Stimulated activated CD8-positive, alpha-beta memory T cell treated with anti-CD3 and anti-CD28 coated beads, Interleukin-4, amount 100 ng/mL, for 1 hour (primary cell): Measurements from ENCODE around the gene GALR2.

Experiments used
- DNase-seq, 2 donors: peaks; one replicate each; pipeline ENCODE4 v3.0.0-alpha.2; 2020; ENCODE audit warnings: low read depth in 2 of 2, low spot score in 1 of 2

The GALR2 gene

GRCh38 chr17:76092526-76093413 lies 18.2 kb downstream of the GALR2 start:
- DNase-seq, result no peak

GRCh38 chr17:76094046-76094445 lies 19.5 kb downstream of the GALR2 start:
- DNase-seq, result no peak

- no peak for DNase-seq
Measured at GRCh38 chr17:76095943-76096342, 21.4 kb downstream of the GALR2 start.

- no peak for DNase-seq
Measured at GRCh38 chr17:76097716-76098295, 23.2 kb downstream of the GALR2 start.

GRCh38 chr17:76102944-76103273 lies 28.3 kb downstream of the GALR2 start:
- no peak for DNase-seq

- DNase-seq, result peak; percentile 81 to 85
Measured at GRCh38 chr17:76103274-76104139, 28.9 kb downstream of the GALR2 start, which contains the start of gene EXOC7. Gene EXOC7 (minus strand): TSS chr17:76103787. CDS start chr17:76103692, 95 bp downstream.

GRCh38 chr17:76104140-76104895 lies 29.7 kb downstream of the GALR2 start:
- no peak for DNase-seq

GRCh38 chr17:76104896-76105231 lies 30.3 kb downstream of the GALR2 start:
- no peak for DNase-seq

- DNase-seq, result no peak
Measured at GRCh38 chr17:76106703-76107102, 32.1 kb downstream of the GALR2 start.

GRCh38 chr17:76107509-76107908 lies 32.9 kb downstream of the GALR2 start:
- DNase-seq, result no peak

GRCh38 chr17:76111956-76112355 lies 37.4 kb downstream of the GALR2 start:
- DNase-seq, result no peak

- no peak for DNase-seq
Measured at GRCh38 chr17:76115138-76115754, 40.7 kb downstream of the GALR2 start.

- DNase-seq, result no peak
Measured at GRCh38 chr17:76119409-76120371, 45.1 kb downstream of the GALR2 start.

- DNase-seq, result no peak
Measured at GRCh38 chr17:76120658-76121008, 46.1 kb downstream of the GALR2 start.

- no peak for DNase-seq
Measured at GRCh38 chr17:76121932-76122430, 47.4 kb downstream of the GALR2 start.

GRCh38 chr17:76122431-76123190 lies 48.0 kb downstream of the GALR2 start:
- DNase-seq, result no peak

GRCh38 chr17:76123191-76123499 lies 48.6 kb downstream of the GALR2 start:
- no peak for DNase-seq

- no peak for DNase-seq
Measured at GRCh38 chr17:76123749-76124581, 49.4 kb downstream of the GALR2 start.
